Suprapubic skin (tissue), 4 donors: ENCODE results near the gene UBE2G1. TPM values are rescaled to one million over a fixed set of nuclear protein-coding genes. Genes with fewer than 3 reads are reported as not detected.

ENCODE experiments used
- DNase-seq, 2 donors: peaks; one replicate each; pipeline ENCODE4 v3.0.0-alpha.2; 2019; ENCODE audit warnings: low spot score in 2 of 2
- H3K27ac ChIP-seq: fragments of 200-600 bp; sonication (generic); one replicate; pipeline ENCODE4 v1.5.1; 2019
- H3K27me3 ChIP-seq: fragments of 200-600 bp; sonication (generic); one replicate; pipeline ENCODE4 v1.5.1; 2019
- H3K36me3 ChIP-seq: fragments of 200-600 bp; sonication (generic); one replicate; pipeline ENCODE4 v1.5.1; 2019
- H3K4me1 ChIP-seq: fragments of 200-600 bp; sonication (generic); one replicate; pipeline ENCODE4 v1.5.1; 2019
- H3K4me3 ChIP-seq: fragments of 200-600 bp; sonication (generic); one replicate; pipeline ENCODE4 v1.5.1; 2019; ENCODE audit warnings: mild to moderate bottlenecking
- H3K9me3 ChIP-seq: fragments of 200-600 bp; sonication (generic); one replicate; pipeline ENCODE4 v1.5.1; 2019
- CTCF ChIP-seq, 2 donors: fragments of 200-600 bp in 1 of 2; fragments of 450-650 bp in 1 of 2; sonication (generic) in 1 of 2; IDR thresholded peaks; one replicate each; pipeline ENCODE4 v1.5.1; 2016 to 2019; ENCODE audit warnings: antibody characterized with exemption in 2 of 2, mild to moderate bottlenecking in 1 of 2, moderate library complexity in 1 of 2
- EP300 ChIP-seq: sonication (generic); formaldehyde crosslinking; IDR thresholded peaks from one replicate; pipeline ENCODE4 v1.6.1; 2017; ENCODE audit warnings: antibody characterized with exemption
- POLR2A ChIP-seq, 2 donors: fragments of 450-650 bp; IDR thresholded peaks; one replicate each; pipeline ENCODE4 v1.6.1; 2017; ENCODE audit warnings: antibody characterized with exemption in 2 of 2, mild to moderate bottlenecking in 2 of 2, moderate library complexity in 2 of 2
- POLR2AphosphoS5 ChIP-seq, 3 donors: sonication (generic); formaldehyde crosslinking; IDR thresholded peaks; one replicate each; pipeline ENCODE4 v1.6.1; 2017; ENCODE audit warnings: antibody characterized with exemption in 3 of 3
- WGBS: methylation state at CpG from one replicate; pipeline ENCODE4 v1.1.5; 2018; 5-methylcytosine and 5-hydroxymethylcytosine counted together
- total RNA-seq, 4 donors: library from RNA; depleted of rRNA; stranded (reverse); fragments of >200 nt; gene quantifications; one replicate each; pipeline ENCODE4 v1.1.0, GENCODE V29; 2016

Gene UBE2G1
- total RNA-seq, 4 donors from 2014 or later = 53.4 to 75.4 (median 67.4) TPM

- H3K9me3 ChIP-seq = no peaks in the 10 kb centered on the region
- no peak overlapping the region for H3K27ac ChIP-seq
- WGBS = 41% methylated on average over 7 of the region's 7 CpGs
Observed at GRCh38 chr17:4407216-4407615, 40.7 kb upstream of the UBE2G1 start.

GRCh38 chr17:4406386-4406785, 39.9 kb upstream of the UBE2G1 start:
- Histone ChIP-seq H3K4me3 (no peak overlapping the region), H3K27me3 (no peaks in the 10 kb centered on the region), H3K4me1 (peaks cover 6% of the 10 kb centered on the region), H3K36me3 (no peaks in the 10 kb centered on the region), H3K27ac (no peak overlapping the region), H3K9me3 (no peaks in the 10 kb centered on the region)
- TF ChIP-seq CTCF (IDR thresholded peaks at IDR 0.05) (no peak), EP300 (no peak), POLR2A (IDR thresholded peaks at IDR 0.05) (no peak)
- DNase-seq = no peak
- 93% methylated on average over 10 of the region's 10 CpGs for WGBS

More at GRCh38 chr17:4407216-4407615, 40.7 kb upstream of the UBE2G1 start:
- H3K4me3 ChIP-seq = no peak overlapping the region
- no peaks in the 10 kb centered on the region for H3K27me3 ChIP-seq
- H3K4me1 ChIP-seq = peaks cover 6% of the 10 kb centered on the region
- no peak for DNase-seq
- H3K36me3 ChIP-seq = no peaks in the 10 kb centered on the region
- TF ChIP-seq POLR2A (IDR thresholded peaks at IDR 0.05) (no peak), CTCF (IDR thresholded peaks at IDR 0.05) (no peak), POLR2AphosphoS5 (IDR thresholded peaks at IDR 0.05) (no peak), EP300 (no peak)

- 88% methylated on average over 5 of the region's 5 CpGs for WGBS
- DNase-seq = no peak
- H3K27ac ChIP-seq = no peak overlapping the region
- TF ChIP-seq CTCF (IDR thresholded peaks at IDR 0.05) (no peak), POLR2A (IDR thresholded peaks at IDR 0.05) (no peak), EP300 (no peak), POLR2AphosphoS5 (IDR thresholded peaks at IDR 0.05) (no peak)
- no peak overlapping the region for H3K4me3 ChIP-seq
- H3K4me1 ChIP-seq = peaks cover 6% of the 10 kb centered on the region
- no peaks in the 10 kb centered on the region for H3K36me3 ChIP-seq
- no peaks in the 10 kb centered on the region for H3K27me3 ChIP-seq
- H3K9me3 ChIP-seq = no peaks in the 10 kb centered on the region
Observed at GRCh38 chr17:4405699-4406098, 39.2 kb upstream of the UBE2G1 start.

GRCh38 chr17:4405038-4405669, 38.7 kb upstream of the UBE2G1 start:
- Histone ChIP-seq H3K4me1 (peaks cover 6% of the 10 kb centered on the region), H3K36me3 (no peaks in the 10 kb centered on the region), H3K27ac (no peak overlapping the region), H3K9me3 (no peaks in the 10 kb centered on the region), H3K27me3 (no peaks in the 10 kb centered on the region), H3K4me3 (no peak overlapping the region)
- WGBS = 74% methylated on average over 3 of the region's 7 CpGs
- DNase-seq = no peak
- no peak for TF ChIP-seq EP300
- no peak for TF ChIP-seq CTCF (IDR thresholded peaks at IDR 0.05)

GRCh38 chr17:4397840-4398239, 31.4 kb upstream of the UBE2G1 start:
- Histone ChIP-seq H3K4me1 (peaks cover 44% of the 10 kb centered on the region), H3K27ac (no peak overlapping the region)
- WGBS = 83% methylated on average over 6 of the region's 6 CpGs

GRCh38 chr17:4395111-4395478, 28.6 kb upstream of the UBE2G1 start:
- Histone ChIP-seq H3K36me3 (no peaks in the 10 kb centered on the region), H3K9me3 (no peaks in the 10 kb centered on the region), H3K4me1 (peaks cover 55% of the 10 kb centered on the region), H3K27ac (no peak overlapping the region), H3K27me3 (no peaks in the 10 kb centered on the region), H3K4me3 (no peak overlapping the region)
- WGBS = 83% methylated on average over 3 of the region's 3 CpGs
- DNase-seq = no peak
- TF ChIP-seq CTCF (IDR thresholded peaks at IDR 0.05) = no peak
- TF ChIP-seq POLR2A (IDR thresholded peaks at IDR 0.05) = no peak
- no peak for TF ChIP-seq EP300
- TF ChIP-seq POLR2AphosphoS5 (IDR thresholded peaks at IDR 0.05) = no peak

More at GRCh38 chr17:4397840-4398239, 31.4 kb upstream of the UBE2G1 start:
- no peak for TF ChIP-seq POLR2A (IDR thresholded peaks at IDR 0.05)
- Histone ChIP-seq H3K4me3 (no peak overlapping the region), H3K27me3 (no peaks in the 10 kb centered on the region), H3K9me3 (no peaks in the 10 kb centered on the region), H3K36me3 (no peaks in the 10 kb centered on the region)
- DNase-seq = no peak
